M059J (cell line): ENCODE data around the gene ZNF775. TPM values are rescaled to one million over a fixed set of nuclear protein-coding genes. Genes with fewer than 3 reads are reported as not detected.
A peak's percentile ranks its signal among the peaks of the same experiment; 100 is the strongest.

Experiments
- DNase-seq: peaks from one replicate; pipeline ENCODE4 v3.0.0-alpha.2; 2012; ENCODE audit warnings: low read depth
- total RNA-seq: library from RNA; depleted of rRNA; stranded (reverse); fragments of >200 nt; shearing (Covaris generic); gene quantifications from 2 replicates; pipeline ENCODE4 v1.2.3, GENCODE V29; 2014

The ZNF775 gene
- total RNA-seq, 1 experiment from 2014 or later, result 5.3 TPM

- DNase-seq, result no peak
Measured at GRCh38 chr7:150346922-150347321, 32.2 kb upstream of the ZNF775 start.

DNA sequence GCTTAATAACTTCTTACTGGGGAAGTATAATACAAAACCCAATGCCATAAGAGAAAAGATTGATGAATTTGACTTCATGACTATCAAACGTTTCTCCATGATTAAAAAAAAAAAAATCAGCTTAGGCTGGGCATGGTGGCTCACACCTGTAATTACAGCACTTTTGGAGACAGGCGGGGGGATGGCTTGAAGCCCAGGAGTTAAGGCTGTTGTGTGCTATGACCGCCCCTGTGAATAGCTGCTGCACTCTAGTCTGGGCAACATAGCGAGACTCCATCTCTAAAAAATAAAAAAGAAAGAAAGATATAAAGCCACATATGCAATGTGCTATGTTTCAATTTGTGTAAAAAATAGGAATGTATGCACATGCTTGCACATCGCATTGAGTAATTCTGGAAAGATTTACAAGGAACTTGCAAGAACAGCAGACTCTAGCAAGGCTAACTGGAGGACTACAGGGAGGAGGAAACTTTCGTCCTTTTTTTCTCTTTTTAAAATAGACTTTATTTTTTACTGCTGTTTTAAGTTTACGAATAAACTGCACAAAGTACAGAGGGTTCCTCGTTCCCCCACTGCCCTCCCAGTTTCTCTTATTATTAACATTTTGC is 27.4 kb upstream of the ZNF775 start:
- DNase-seq, result no peak

- DNase-seq, result no peak
Measured at GRCh38 chr7:150355666-150356059, 23.5 kb upstream of the ZNF775 start.

DNA sequence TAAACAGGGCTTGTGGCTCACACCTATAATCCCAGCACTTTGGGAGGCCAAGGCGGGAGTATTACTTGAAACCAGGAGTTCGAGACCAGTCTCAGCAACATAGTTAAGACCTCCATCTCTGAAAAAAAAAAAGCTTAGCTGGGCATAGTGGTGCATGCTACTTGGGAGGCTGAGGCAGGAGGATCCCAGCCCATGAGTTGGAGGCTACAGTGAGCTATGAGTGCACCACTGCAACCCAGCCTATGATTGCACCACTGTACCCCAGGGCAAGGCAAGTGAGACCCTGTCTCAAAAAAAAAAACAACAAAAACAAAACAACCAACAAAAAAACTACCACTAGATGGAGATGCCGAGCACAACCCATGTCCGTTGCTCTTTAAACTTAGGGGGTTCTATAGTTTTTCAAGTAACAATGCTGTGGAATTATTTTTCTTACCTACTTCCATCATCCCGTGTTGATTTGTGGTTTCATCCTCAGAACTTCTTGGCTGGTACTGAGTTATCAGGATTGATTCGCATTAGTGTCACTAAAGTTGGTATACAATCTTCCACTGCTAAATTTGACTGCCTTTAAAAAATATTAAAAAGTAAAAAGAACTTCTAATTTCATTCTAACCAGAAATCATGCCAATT is 22.7 kb upstream of the ZNF775 start:
- peak; percentile 44 for DNase-seq

DNA sequence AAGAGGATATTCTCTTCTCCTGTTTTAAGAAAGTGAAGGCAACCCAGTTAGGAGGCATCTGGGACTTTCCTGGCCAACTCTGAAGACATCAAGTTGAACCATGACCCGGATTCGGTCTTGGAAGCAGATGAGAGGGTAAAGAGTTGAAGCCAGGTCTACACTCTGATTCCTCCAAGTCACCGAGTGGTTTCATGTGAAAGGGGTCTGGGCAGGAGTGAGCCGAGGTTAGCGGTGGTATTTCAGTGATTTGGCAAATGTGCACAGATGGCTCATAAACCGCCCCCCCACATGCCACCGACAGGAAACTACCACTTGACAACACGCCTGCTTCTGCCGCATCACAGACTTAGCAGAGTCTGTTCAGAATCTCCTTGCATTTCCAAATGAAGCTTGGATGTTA is 21.9 kb upstream of the ZNF775 start:
- DNase-seq, result no peak

DNA sequence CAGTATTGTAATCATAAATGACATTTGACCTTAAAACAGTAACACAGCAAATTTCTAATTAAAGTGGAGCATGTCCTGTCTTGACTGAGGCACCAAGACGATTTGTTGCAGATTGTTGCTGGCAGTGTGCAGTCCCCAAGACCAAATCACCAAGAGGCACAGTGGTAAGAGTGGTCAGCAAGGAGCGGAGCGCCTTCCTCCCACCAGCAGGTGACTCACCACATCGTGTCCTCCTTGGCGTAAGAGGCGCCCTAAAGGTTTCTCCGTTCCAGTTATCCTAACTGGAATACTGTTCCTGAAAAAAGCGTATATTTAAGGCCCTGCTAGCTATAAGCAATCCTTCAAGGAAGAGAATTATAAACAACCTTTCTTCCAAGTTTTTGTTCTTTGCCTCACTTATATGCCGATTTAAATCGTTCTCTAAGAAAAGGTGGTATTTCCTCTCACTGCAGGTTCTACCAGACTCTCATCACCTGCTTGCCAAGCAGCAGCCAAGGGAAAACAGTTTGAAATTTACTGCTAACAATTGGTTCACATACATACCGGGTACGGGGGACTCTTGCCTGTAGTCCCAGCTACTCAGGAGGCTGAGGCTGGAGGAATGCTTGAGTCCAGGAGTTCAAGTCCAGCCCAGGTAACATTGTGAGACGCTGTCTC is 21.2 kb upstream of the ZNF775 start:
- DNase-seq, result peak; percentile 29

- DNase-seq, result no peak
Measured at GRCh38 chr7:150358433-150358832, 20.7 kb upstream of the ZNF775 start.

GRCh38 chr7:150358988-150359621 is 20.0 kb upstream of the ZNF775 start:
- no peak for DNase-seq

DNA sequence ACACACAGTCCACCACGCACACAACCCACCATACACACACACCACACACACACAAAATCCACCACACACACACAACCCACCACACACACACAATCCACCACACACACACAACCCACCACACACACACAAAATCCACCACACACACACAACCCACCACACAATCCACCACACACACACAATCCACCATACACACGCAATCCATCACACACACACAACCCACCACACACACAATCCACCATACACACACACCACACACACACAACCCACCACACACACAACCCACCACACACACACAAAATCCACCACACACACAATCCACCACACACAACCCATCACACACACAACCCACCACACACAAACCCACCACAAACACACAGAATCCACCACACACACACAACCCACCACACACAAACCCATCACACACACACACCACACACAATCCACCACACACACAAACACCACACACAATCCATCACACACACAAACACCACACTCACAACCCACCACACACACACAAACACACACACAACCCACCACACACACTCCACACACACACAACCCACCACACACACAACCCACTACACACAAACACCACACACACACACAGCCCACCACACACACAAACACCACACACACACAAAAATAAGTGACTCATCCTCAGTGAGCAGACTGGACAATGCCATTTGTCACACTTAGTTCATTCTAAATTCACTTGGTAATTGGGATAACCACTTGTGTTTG is 19.3 kb upstream of the ZNF775 start:
- DNase-seq, result no peak

- no peak for DNase-seq
Measured at GRCh38 chr7:150360363-150361058, 18.6 kb upstream of the ZNF775 start.

- no peak for DNase-seq
Measured at GRCh38 chr7:150361402-150361801, 17.7 kb upstream of the ZNF775 start.

DNA sequence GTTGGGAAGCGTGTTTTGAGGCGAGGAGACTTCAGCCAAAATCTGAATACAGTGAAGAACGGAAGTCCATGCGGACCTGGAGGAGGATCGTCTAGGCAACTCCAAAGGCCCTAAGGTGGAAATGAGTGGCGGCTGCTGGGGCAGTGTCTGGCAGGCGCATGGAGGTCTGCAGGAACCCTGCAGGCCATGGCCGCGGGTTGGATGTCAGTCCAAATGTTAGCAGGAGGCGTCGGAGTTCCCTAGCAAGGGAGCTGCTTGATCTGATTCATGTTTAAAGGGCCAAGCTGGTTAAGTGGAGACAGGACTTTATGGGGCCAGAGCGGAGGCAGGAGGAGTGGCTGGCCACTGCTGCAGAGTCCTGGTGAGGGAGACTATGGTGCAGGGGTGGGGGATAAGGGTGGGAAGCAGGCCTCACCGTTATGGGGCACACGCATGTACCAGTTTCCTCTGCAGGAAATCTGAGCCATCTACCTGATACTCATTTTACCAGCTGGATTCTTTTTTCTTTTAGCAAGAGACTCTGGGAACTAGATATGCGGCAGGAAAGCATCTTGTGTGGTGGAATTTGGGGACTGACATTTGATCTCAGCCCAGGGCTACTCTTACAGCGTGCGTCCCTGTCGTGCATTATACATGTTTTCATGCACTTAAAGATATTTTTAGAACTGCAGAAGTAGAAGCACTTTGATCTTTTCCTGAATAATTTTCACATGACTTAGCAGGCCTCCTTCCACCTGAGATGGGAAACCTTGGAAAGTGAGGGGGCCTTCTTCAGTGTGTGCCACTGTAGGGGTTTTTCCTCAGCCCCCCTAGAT is 17.1 kb upstream of the ZNF775 start:
- no peak for DNase-seq

DNA sequence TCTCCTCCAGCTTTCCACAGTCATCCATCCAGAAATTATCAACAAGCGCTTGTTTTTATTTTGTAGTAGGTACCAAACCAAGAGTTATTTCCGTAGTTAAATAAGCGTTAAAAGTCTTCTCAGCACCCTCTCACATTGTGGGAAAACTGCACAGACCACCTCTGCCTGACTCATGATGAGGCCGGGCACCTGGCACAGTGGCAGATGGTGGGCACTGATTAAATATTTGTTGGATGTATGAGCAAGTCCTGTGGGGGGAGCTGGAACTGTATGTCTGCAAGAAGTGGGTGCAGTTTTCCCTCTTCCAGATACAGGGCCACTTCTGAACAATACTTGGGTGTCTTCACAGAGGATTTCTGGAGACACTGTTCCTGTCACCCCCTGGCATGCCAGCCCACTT is 15.8 kb upstream of the ZNF775 start:
- peak; percentile 63 for DNase-seq

DNA sequence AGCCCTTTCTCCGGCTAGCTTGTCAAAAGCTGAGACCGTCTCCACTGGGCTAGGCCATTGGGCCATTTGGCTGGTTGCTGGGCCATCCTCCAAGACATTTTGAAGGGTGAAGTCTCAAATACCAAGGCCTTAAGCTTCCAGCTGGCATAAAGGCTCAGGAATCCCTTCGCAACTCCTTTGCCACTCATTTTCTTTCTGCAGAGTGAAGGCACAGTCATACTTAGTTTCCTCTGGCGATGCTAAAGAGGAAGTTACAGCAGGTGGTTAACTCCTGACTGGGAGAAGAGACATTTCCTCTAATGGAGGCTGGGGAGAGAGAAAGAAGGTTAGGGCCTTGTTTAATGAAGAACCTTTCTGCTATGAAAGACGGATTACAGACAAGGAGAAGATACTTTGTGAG is 15.3 kb upstream of the ZNF775 start:
- DNase-seq, result no peak

DNA sequence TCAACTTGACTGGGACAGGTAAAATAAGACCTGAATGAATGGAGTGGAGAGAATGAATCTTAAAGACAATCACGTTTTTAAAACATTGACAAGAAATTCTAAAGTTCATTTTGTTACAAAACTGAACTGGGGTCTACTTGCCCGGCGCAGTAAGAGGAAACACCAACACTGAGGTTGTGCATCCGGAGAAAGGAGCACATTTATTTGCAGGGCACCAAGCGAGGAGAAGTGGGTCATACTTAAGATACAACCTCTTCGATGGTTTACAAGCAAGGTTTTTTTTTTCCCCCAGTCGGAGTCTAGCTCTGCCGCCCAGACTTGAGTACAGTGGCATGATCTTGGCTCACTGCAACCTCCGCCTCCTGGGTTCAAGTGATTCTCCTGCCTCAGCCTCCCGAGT is 13.9 kb upstream of the ZNF775 start:
- no peak for DNase-seq

GRCh38 chr7:150365673-150366398 is 13.3 kb upstream of the ZNF775 start:
- no peak for DNase-seq

DNA sequence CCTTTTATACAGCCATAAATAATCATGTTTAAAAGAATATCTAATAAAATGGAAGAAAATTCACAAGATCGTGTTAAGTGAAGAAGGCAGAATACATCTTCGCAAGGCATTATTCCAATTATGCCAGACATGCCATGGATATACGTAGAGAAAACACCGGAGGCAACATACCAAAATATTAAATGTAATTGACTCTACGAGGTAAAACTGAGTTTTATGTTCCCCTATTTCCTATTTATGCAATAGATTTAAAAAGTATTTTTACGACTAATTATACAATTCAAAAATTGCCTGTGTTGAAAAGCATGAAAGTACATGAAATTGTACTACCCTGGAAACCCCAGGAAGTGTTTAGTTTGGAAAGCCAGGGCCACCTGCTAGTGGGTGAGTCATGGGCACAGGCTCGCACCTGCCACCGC is 11.4 kb upstream of the ZNF775 start:
- no peak for DNase-seq

GRCh38 chr7:150368096-150368883 is 10.8 kb upstream of the ZNF775 start, which contains the start of gene REPIN1:
Gene REPIN1 (plus strand): TSS chr7:150368822. CDS start chr7:150369712, 890 bp downstream.
- peak; percentile 83 for DNase-seq
